GM12874 (cell line): ENCODE measurements around the gene URI1.

Source experiments
- TF ChIP-seq, protein P1 (sequence below): IDR thresholded peaks from 2 replicates; pipeline ENCODE4 v1.5.1; 2011; ENCODE audit warnings: low read depth, mild to moderate bottlenecking, control low read depth, low read length, moderate library complexity; ENCODE audit not compliant: insufficient read depth

The URI1 gene

DNA sequence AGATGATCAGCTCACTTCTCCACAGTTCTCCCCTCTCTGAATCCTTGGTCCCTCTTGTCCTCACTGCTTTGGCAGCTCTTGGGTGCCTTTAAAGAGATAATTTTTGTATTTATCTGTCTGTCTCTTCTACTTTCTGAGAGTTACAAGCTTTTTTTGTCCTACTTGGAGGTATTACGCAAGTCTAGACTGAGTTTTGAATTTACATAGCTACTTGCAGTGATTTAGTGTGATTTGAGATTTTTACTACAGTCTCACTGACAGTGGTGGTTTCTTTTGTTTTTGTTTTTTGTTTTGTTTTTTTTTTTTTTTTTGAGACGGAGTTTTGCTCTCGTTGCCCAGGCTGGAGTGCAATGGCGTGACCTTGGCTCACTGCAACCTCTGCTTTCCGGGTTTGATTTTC is 22.1 kb downstream of the URI1 start:
- TF ChIP-seq, protein P1, sequence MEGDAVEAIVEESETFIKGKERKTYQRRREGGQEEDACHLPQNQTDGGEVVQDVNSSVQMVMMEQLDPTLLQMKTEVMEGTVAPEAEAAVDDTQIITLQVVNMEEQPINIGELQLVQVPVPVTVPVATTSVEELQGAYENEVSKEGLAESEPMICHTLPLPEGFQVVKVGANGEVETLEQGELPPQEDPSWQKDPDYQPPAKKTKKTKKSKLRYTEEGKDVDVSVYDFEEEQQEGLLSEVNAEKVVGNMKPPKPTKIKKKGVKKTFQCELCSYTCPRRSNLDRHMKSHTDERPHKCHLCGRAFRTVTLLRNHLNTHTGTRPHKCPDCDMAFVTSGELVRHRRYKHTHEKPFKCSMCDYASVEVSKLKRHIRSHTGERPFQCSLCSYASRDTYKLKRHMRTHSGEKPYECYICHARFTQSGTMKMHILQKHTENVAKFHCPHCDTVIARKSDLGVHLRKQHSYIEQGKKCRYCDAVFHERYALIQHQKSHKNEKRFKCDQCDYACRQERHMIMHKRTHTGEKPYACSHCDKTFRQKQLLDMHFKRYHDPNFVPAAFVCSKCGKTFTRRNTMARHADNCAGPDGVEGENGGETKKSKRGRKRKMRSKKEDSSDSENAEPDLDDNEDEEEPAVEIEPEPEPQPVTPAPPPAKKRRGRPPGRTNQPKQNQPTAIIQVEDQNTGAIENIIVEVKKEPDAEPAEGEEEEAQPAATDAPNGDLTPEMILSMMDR: no peak

DNA sequence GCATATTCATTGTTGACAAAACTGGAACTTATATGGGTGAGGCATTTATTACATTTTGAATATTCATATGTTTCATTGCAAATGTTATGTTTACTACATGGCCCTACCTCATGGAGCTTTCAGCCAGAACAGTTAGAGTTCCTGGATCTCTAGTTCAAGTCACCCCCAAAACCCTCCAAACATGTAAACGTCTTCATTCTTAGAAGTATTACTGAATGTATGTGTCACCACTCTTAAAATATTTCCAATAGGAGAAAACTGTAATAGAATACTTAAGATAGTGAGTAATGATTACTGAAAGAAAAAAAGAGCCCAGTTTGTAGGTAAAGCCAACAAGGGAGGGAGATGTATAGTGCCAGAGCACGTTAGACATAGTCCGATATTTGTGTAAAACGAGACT is 23.5 kb downstream of the URI1 start:
- TF ChIP-seq, protein P1: no peak

DNA sequence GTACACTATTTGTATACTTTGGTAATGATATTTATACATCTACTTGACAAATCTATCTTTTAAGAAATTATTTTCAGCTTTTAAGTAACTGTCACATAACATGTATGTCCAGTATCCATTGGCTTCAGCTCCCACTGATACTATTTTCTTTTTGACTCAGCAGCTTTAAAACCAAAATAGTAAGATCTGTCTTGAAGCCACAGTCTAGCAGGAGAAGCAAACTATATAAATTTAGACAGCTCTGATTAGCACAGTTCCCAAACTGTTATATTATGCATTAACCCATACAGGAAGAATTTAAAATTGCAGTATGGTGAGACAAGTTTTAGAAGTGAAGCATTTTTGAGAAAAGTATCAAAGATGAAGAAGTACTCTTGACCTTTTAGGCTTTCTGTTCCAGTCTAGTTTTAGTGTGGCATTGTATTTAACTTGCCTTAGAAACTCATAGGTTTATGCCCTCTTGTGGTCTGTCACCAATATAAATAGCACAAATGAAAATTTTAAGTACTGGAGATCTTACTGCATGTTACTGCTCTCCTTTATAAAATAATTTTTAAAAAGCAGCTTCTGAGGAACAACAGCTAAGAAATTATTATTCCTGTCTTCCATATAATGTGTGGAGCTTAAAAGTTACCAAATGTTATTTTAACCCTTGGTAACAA is 24.7 kb downstream of the URI1 start:
- TF ChIP-seq, protein P1: peak; percentile 20; the same call in 1 of the 2 replicates

DNA sequence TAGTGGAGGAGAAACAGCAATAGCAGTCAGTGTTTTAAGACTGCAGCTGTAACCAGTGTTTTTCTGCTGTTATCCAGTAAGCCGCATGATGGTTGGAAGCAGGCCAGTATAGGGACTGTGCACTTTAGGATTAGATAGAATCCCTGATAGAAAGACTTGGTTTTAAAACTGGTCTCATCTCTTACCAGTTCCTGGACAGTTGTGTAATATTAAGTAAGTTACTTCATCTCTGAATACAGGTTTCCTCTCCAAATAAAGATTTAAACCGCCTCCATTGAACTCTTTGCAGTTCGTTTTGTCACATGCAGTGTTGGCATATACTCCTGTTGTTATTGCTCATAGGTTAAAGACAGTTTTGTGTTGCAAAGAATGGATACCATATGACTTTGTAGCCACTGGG is 25.6 kb downstream of the URI1 start:
- TF ChIP-seq, protein P1: no peak

DNA sequence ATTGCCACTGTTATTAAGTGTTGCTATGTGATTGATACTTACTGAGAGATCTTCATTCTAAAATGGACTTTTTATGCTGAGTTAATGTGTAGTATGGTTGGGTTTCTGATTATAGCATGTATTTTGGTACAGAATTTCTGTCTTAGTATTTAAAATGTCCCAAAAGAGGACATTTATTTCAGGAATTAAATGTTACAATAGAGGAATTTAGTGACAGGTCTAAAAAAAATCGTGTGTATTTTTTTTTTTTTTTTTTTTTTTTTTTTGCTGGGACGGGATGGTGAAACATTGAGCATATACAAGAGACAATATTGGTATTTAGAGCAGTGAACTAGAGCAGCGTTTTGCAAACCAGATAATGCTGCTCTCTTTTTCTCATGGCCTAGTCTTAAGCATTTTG is 27.9 kb downstream of the URI1 start:
- TF ChIP-seq, protein P1: no peak

DNA sequence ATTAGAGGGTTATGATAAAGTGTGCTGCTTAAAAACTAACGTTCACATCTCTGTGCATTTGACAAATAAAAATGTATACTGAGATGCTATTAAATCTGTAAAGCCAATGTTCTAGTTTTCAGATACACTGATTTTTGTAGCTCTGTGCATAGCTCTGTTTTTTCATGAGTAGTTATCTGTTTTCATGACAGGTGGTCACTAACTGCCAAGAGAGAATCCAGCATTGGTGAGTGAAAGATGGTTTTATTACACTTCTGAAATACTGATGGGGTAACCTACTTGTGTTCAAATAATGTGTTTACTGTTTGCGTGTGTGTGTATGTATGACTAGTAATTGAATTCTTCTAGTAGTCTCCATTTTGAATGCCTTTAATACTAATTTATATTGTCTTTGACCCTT is 29.0 kb downstream of the URI1 start:
- TF ChIP-seq, protein P1: no peak

DNA sequence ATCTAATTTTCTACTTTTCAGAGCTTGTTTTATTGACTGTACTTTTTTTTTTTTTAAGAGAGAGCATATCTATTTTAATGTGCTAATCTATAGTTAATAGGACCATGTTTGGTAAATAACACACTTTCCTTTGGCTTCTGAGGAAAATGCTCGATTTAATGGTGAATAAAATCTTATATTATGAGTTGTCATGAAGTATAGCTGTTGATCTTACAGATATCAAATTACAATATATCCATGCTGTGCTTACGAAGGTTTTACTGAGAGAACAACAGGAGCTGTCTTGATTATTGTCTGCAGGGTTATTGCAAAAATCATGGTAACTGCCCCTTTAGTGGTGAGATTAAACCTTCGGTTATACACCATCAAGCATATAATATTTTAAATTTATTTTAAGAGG is 29.6 kb downstream of the URI1 start:
- TF ChIP-seq, protein P1: no peak

DNA sequence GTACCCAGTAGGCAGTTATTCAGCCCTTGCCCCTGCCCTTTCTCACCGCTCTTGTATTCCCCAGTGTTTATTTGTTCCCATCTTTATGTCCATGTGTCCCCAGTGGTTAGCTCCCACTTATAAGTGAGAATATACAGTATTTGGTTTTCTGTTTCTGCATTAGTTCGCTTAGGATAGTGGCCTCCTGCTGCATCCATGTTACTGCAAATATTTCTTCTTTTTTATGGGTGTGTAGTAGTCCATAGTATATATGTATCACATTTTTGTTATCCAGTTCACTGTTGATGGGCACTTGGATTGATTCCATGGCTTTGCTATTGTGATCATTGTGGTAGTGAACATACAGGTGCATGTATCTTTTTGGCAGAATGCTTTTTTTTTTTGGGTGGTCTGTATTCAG is 32.7 kb downstream of the URI1 start:
- TF ChIP-seq, protein P1: no peak
